ENCODE results near the gene TAOK3. TPM values are rescaled to one million over a fixed set of nuclear protein-coding genes. Genes with fewer than 3 reads are reported as not detected.

Gene TAOK3
- total RNA-seq, 3 donors from 2014 or later (not counting 1 experiment from before 2014, with no cell fraction given) = 155 to 166 (median 157) TPM

DNA sequence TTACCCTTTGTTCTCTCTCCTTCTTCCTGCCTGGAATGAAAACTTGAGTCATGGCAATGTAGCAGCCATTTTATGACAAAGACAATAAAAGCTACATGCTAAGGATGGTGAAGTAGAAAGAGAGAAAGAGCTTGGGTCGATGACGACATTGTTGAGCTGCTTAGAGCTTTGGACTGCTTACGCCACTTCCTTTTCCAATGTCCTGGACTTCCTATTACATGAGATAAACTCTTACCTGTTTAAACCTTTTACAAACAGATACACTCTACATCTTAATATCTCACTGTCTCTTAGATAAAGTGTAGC lies 166.6 kb downstream of the TAOK3 start:
- WGBS (ENCODE audit: insufficient coverage) = 70% methylated on average over 3 of the region's 3 CpGs
- TF ChIP-seq, protein P1, sequence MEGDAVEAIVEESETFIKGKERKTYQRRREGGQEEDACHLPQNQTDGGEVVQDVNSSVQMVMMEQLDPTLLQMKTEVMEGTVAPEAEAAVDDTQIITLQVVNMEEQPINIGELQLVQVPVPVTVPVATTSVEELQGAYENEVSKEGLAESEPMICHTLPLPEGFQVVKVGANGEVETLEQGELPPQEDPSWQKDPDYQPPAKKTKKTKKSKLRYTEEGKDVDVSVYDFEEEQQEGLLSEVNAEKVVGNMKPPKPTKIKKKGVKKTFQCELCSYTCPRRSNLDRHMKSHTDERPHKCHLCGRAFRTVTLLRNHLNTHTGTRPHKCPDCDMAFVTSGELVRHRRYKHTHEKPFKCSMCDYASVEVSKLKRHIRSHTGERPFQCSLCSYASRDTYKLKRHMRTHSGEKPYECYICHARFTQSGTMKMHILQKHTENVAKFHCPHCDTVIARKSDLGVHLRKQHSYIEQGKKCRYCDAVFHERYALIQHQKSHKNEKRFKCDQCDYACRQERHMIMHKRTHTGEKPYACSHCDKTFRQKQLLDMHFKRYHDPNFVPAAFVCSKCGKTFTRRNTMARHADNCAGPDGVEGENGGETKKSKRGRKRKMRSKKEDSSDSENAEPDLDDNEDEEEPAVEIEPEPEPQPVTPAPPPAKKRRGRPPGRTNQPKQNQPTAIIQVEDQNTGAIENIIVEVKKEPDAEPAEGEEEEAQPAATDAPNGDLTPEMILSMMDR (IDR thresholded peaks at IDR 0.05) = no peak
- no peak overlapping the region for H3K4me3 ChIP-seq (ENCODE audit: low read length)
- H3K9me3 ChIP-seq (ENCODE audit: control insufficient read depth, insufficient read depth, low read length) = no peaks in the 10 kb centered on the region
- no peak overlapping the region for H3K27ac ChIP-seq (ENCODE audit: low read length)
- no peak for ATAC-seq
- H3K36me3 ChIP-seq (ENCODE audit: control insufficient read depth, insufficient read depth, low read length) = peaks cover 34% of the 10 kb centered on the region
- no peaks in the 10 kb centered on the region for H3K27me3 Mint-ChIP-seq (ENCODE audit: low read depth in 2 of 2)
- H3K4me1 Mint-ChIP-seq = peaks cover 0 to 10% of the 10 kb centered on the region in 2 donors
- H3K4me1 ChIP-seq (ENCODE audit: control insufficient read depth, insufficient read depth, low read length) = no peaks in the 10 kb centered on the region
- H3K27me3 ChIP-seq (ENCODE audit: control insufficient read depth, insufficient read depth, low read length) = no peaks in the 10 kb centered on the region
- H3K4me3 Mint-ChIP-seq = no peak overlapping the region
- H3K27ac Mint-ChIP-seq = peak overlapping the region; percentile 23 to 60
- H3K9me3 Mint-ChIP-seq = no peaks in the 10 kb centered on the region
- no peak for DNase-seq
- no peaks in the 10 kb centered on the region for H3K36me3 Mint-ChIP-seq
- intact Hi-C loops (cut with micrococcal nuclease) = no loop called here

- Histone ChIP-seq H3K27me3 (ENCODE audit: control insufficient read depth, insufficient read depth, low read length) (no peaks in the 10 kb centered on the region), H3K4me3 (ENCODE audit: low read length) (no peak overlapping the region), H3K36me3 (ENCODE audit: control insufficient read depth, insufficient read depth, low read length) (peaks cover 52% of the 10 kb centered on the region), H3K27ac (ENCODE audit: low read length) (no peak overlapping the region), H3K4me1 (ENCODE audit: control insufficient read depth, insufficient read depth, low read length) (no peaks in the 10 kb centered on the region), H3K9me3 (ENCODE audit: control insufficient read depth, insufficient read depth, low read length) (no peaks in the 10 kb centered on the region)
- H3K4me3 Mint-ChIP-seq = no peak overlapping the region
- peak overlapping the region in 1 of 2 donors; percentile 44 for H3K27ac Mint-ChIP-seq
- H3K4me1 Mint-ChIP-seq = peaks cover 5 to 10% of the 10 kb centered on the region in 2 donors
- H3K9me3 Mint-ChIP-seq = no peaks in the 10 kb centered on the region
- TF ChIP-seq, protein P1 (IDR thresholded peaks at IDR 0.05) = no peak
- intact Hi-C loops (cut with micrococcal nuclease) = no loop called here
- DNase-seq (no peak), ATAC-seq (no peak)
- WGBS (ENCODE audit: insufficient coverage) = 97% methylated on average over 5 of the region's 6 CpGs
- H3K36me3 Mint-ChIP-seq = peaks cover 8% of the 10 kb centered on the region
- H3K27me3 Mint-ChIP-seq (ENCODE audit: low read depth in 2 of 2) = no peaks in the 10 kb centered on the region
Measured at GRCh38 chr12:118193958-118194357, 178.7 kb downstream of the TAOK3 start.

DNA sequence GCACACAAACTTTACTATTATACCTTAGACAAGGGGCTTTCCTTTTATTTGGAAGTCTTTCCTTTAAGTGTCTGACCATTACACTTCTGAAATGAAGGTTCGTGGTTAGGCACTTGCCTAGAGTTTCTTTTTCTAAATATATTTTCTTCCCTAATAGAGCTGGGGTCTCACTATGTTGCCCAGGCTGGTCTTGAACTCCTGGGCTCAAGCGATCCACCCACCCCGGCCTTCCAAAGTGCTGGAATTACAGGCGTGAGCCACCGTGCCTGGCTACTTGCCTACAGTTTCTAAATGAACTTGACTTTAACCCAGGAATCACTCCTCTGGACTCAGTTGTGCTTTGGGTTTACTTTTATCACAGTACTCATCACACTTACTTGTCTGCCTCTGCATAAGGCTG lies 179.2 kb downstream of the TAOK3 start:
- no peak overlapping the region for H3K4me3 Mint-ChIP-seq
- H3K36me3 ChIP-seq (ENCODE audit: control insufficient read depth, insufficient read depth, low read length) = peaks cover 52% of the 10 kb centered on the region
- ATAC-seq = no peak

GRCh38 chr12:118190266-118190665 lies 182.4 kb downstream of the TAOK3 start:
- H3K4me3 ChIP-seq (ENCODE audit: low read length) = no peak overlapping the region
- H3K4me3 Mint-ChIP-seq = no peak overlapping the region
- intact Hi-C loops (cut with micrococcal nuclease) = no loop called here
- H3K4me1 ChIP-seq (ENCODE audit: control insufficient read depth, insufficient read depth, low read length) = no peaks in the 10 kb centered on the region
- no peak overlapping the region for H3K27ac ChIP-seq (ENCODE audit: low read length)
- H3K9me3 ChIP-seq (ENCODE audit: control insufficient read depth, insufficient read depth, low read length) = no peaks in the 10 kb centered on the region
- H3K9me3 Mint-ChIP-seq = no peaks in the 10 kb centered on the region
- peaks cover 51% of the 10 kb centered on the region for H3K36me3 ChIP-seq (ENCODE audit: control insufficient read depth, insufficient read depth, low read length)
- WGBS (ENCODE audit: insufficient coverage) = 97% methylated on average over 11 of the region's 11 CpGs
- peaks cover 17 to 21% of the 10 kb centered on the region in 2 donors for H3K4me1 Mint-ChIP-seq
- no peaks in the 10 kb centered on the region for H3K27me3 Mint-ChIP-seq (ENCODE audit: low read depth in 2 of 2)
- no peak overlapping the region for H3K27ac Mint-ChIP-seq
- H3K36me3 Mint-ChIP-seq = no peaks in the 10 kb centered on the region
- TF ChIP-seq, protein P1 (IDR thresholded peaks at IDR 0.05) = no peak
- H3K27me3 ChIP-seq (ENCODE audit: control insufficient read depth, insufficient read depth, low read length) = no peaks in the 10 kb centered on the region
- DNase-seq = no peak
- ATAC-seq = no peak

More for the DNA sequence above, 179.2 kb downstream of the TAOK3 start:
- DNase-seq = no peak
- TF ChIP-seq, protein P1 (IDR thresholded peaks at IDR 0.05) = no peak
- H3K4me1 Mint-ChIP-seq = peaks cover 5 to 10% of the 10 kb centered on the region in 2 donors
- Histone ChIP-seq H3K4me1 (ENCODE audit: control insufficient read depth, insufficient read depth, low read length) (no peaks in the 10 kb centered on the region), H3K9me3 (ENCODE audit: control insufficient read depth, insufficient read depth, low read length) (no peaks in the 10 kb centered on the region), H3K27ac (ENCODE audit: low read length) (no peak overlapping the region), H3K27me3 (ENCODE audit: control insufficient read depth, insufficient read depth, low read length) (no peaks in the 10 kb centered on the region), H3K4me3 (ENCODE audit: low read length) (no peak overlapping the region)
- H3K9me3 Mint-ChIP-seq = no peaks in the 10 kb centered on the region
- intact Hi-C loops (cut with micrococcal nuclease) = no loop called here
- WGBS (ENCODE audit: insufficient coverage) = 97% methylated on average over 4 of the region's 5 CpGs
- H3K36me3 Mint-ChIP-seq = peaks cover 8% of the 10 kb centered on the region
- H3K27me3 Mint-ChIP-seq (ENCODE audit: low read depth in 2 of 2) = no peaks in the 10 kb centered on the region
- no peak overlapping the region for H3K27ac Mint-ChIP-seq

Data from natural killer cell (primary cell).